Hepatocyte (in vitro differentiated cells): ENCODE measurements around the gene GRXCR2. TPM values are rescaled to one million over a fixed set of nuclear protein-coding genes. Genes with fewer than 3 reads are reported as not detected.

ENCODE experiments used
- DNase-seq: peaks from one replicate; pipeline ENCODE4 v3.0.0-alpha.2; 2016; ENCODE audit warnings: low spot score
- H2AFZ ChIP-seq: fragments of 200-600 bp; sonication (generic); 2 replicates; pipeline ENCODE4 v1.6.0; 2016; ENCODE audit warnings: antibody characterized with exemption, mild to moderate bottlenecking
- H3K27ac ChIP-seq: fragments of 200-600 bp; sonication (generic); 2 replicates; pipeline ENCODE4 v1.5.1; 2016; ENCODE audit warnings: mild to moderate bottlenecking
- H3K27me3 ChIP-seq: fragments of 200-600 bp; sonication (generic); 2 replicates; pipeline ENCODE4 v1.6.1; 2016
- H3K36me3 ChIP-seq: fragments of 200-600 bp; sonication (generic); replicated peaks from 2 replicates; pipeline ENCODE4 v1.5.1; 2016; ENCODE audit warnings: low read depth; ENCODE audit not compliant: insufficient read depth
- H3K4me1 ChIP-seq: fragments of 200-600 bp; sonication (generic); 2 replicates; pipeline ENCODE4 v1.5.1; 2016; ENCODE audit warnings: mild to moderate bottlenecking, moderate library complexity; ENCODE audit not compliant: insufficient read depth
- H3K4me2 ChIP-seq: fragments of 200-600 bp; sonication (generic); 2 replicates; pipeline ENCODE4 v1.6.0; 2016
- H3K4me3 ChIP-seq: fragments of 200-600 bp; sonication (generic); 2 replicates; pipeline ENCODE4 v1.5.1; 2016; ENCODE audit warnings: mild to moderate bottlenecking
- H3K79me2 ChIP-seq: fragments of 200-600 bp; sonication (generic); 2 replicates; pipeline ENCODE4 v1.6.0; 2017; ENCODE audit warnings: mild to moderate bottlenecking
- H3K9me2 ChIP-seq: fragments of 200-600 bp; sonication (generic); replicated peaks from 2 replicates; pipeline ENCODE4 v1.6.0; 2017; ENCODE audit warnings: mild to moderate bottlenecking; ENCODE audit not compliant: insufficient read depth
- H3K9me3 ChIP-seq: fragments of 200-600 bp; sonication (generic); 2 replicates; pipeline ENCODE4 v1.5.1; 2016; ENCODE audit warnings: low read depth, mild to moderate bottlenecking
- H4K20me1 ChIP-seq: fragments of 200-600 bp; sonication (generic); 2 replicates; pipeline ENCODE4 v1.6.0; 2016; ENCODE audit warnings: mild to moderate bottlenecking; ENCODE audit not compliant: insufficient read depth, poor library complexity, severe bottlenecking
- CTCF ChIP-seq: fragments of 200-600 bp; sonication (generic); IDR thresholded peaks from 2 replicates; pipeline ENCODE4 v1.5.1; 2016; ENCODE audit warnings: antibody characterized with exemption, mild to moderate bottlenecking; ENCODE audit not compliant: poor library complexity
- EZH2 ChIP-seq: fragments of 200-600 bp; sonication (generic); IDR thresholded peaks from 2 replicates; pipeline ENCODE4 v1.6.1; 2016; ENCODE audit warnings: antibody characterized with exemption, mild to moderate bottlenecking, borderline replicate concordance
- EZH2phosphoT487 ChIP-seq: fragments of 200-600 bp; sonication (generic); IDR thresholded peaks from one replicate; pipeline ENCODE4 v1.6.1; 2018; ENCODE audit warnings: antibody characterized with exemption, mild to moderate bottlenecking, low read depth, moderate library complexity; ENCODE audit not compliant: unreplicated experiment, severe bottlenecking
- WGBS: methylation state at CpG from one replicate; pipeline ENCODE4 v1.1.6; 2016; ENCODE audit warnings: low lambda C conversion rate; ENCODE audit errors: missing lambda C conversion rate; 5-methylcytosine and 5-hydroxymethylcytosine counted together
- polyA plus RNA-seq: library from polyadenylated mRNA; unstranded; fragments of >200 nt; fragmentation: Nextera tagmentation; extraction: Ambion mirVana; gene quantifications from 2 replicates; pipeline ENCODE4 v1.2.1, GENCODE V29; 2016
- total RNA-seq: library from RNA; depleted of rRNA; stranded (reverse); fragments of >200 nt; gene quantifications from 2 replicates; pipeline ENCODE4 v1.2.3, GENCODE V29; 2014

Gene GRXCR2
- total and polyA plus RNA-seq, 2 experiments from 2014 or later = not detected

- no peaks in the 10 kb centered on the region for H3K79me2 ChIP-seq
- no peak for DNase-seq
- no peaks in the 10 kb centered on the region for H3K36me3 ChIP-seq
- no peaks in the 10 kb centered on the region for H3K9me3 ChIP-seq
- H3K27me3 ChIP-seq = no peaks in the 10 kb centered on the region
- WGBS = 74% methylated on average over 1 of the region's 1 CpG
- H3K9me2 ChIP-seq = no peaks in the 10 kb centered on the region
- H4K20me1 ChIP-seq = no peaks in the 10 kb centered on the region
- no peak overlapping the region for H3K27ac ChIP-seq
- no peak overlapping the region for H2AFZ ChIP-seq
- H3K4me3 ChIP-seq = no peak overlapping the region
- no peaks in the 10 kb centered on the region for H3K4me1 ChIP-seq
- no peak overlapping the region for H3K4me2 ChIP-seq
- TF ChIP-seq EZH2phosphoT487 (no peak), EZH2 (no peak), CTCF (no peak)
Observed at GRCh38 chr5:145906401-145906800, 33.6 kb upstream of the GRXCR2 start.

GRCh38 chr5:145904743-145905142, 31.9 kb upstream of the GRXCR2 start:
- H2AFZ ChIP-seq = no peak overlapping the region
- H3K4me1 ChIP-seq = no peaks in the 10 kb centered on the region
- H3K4me3 ChIP-seq = no peak overlapping the region
- H3K27ac ChIP-seq = no peak overlapping the region
- DNase-seq = no peak
- H3K79me2 ChIP-seq = no peaks in the 10 kb centered on the region
- WGBS = 83% methylated on average over 5 of the region's 5 CpGs
- TF ChIP-seq CTCF (no peak), EZH2 (no peak), EZH2phosphoT487 (no peak)
- no peaks in the 10 kb centered on the region for H3K9me2 ChIP-seq
- H3K27me3 ChIP-seq = no peaks in the 10 kb centered on the region
- no peak overlapping the region for H3K4me2 ChIP-seq
- H3K36me3 ChIP-seq = no peaks in the 10 kb centered on the region
- H4K20me1 ChIP-seq = no peaks in the 10 kb centered on the region
- no peaks in the 10 kb centered on the region for H3K9me3 ChIP-seq

- Histone ChIP-seq H3K9me3 (no peaks in the 10 kb centered on the region), H3K4me2 (no peak overlapping the region), H3K27me3 (no peaks in the 10 kb centered on the region), H3K36me3 (no peaks in the 10 kb centered on the region), H3K79me2 (no peaks in the 10 kb centered on the region), H3K4me3 (no peak overlapping the region), H2AFZ (no peak overlapping the region), H3K27ac (no peak overlapping the region), H3K4me1 (no peaks in the 10 kb centered on the region), H4K20me1 (no peaks in the 10 kb centered on the region), H3K9me2 (no peaks in the 10 kb centered on the region)
- WGBS = 82% methylated on average over 3 of the region's 3 CpGs
- DNase-seq = no peak
- TF ChIP-seq EZH2phosphoT487 = no peak
- TF ChIP-seq EZH2 = no peak
- TF ChIP-seq CTCF = no peak
Observed at GRCh38 chr5:145903867-145904266, 31.1 kb upstream of the GRXCR2 start.

- Histone ChIP-seq H3K79me2 (no peaks in the 10 kb centered on the region), H3K27me3 (no peaks in the 10 kb centered on the region), H3K4me2 (no peak overlapping the region), H3K4me3 (no peak overlapping the region), H4K20me1 (no peaks in the 10 kb centered on the region), H3K9me2 (no peaks in the 10 kb centered on the region), H3K9me3 (no peaks in the 10 kb centered on the region), H3K4me1 (no peaks in the 10 kb centered on the region), H2AFZ (no peak overlapping the region), H3K36me3 (no peaks in the 10 kb centered on the region), H3K27ac (no peak overlapping the region)
- no peak for TF ChIP-seq EZH2
- TF ChIP-seq EZH2phosphoT487 = no peak
- no peak for TF ChIP-seq CTCF
- 93% methylated on average over 3 of the region's 3 CpGs for WGBS
- DNase-seq = no peak
Observed at GRCh38 chr5:145903113-145903512, 30.3 kb upstream of the GRXCR2 start.
